GM12874 (cell line): ENCODE measurements around the gene CDX1.

ENCODE experiments used
- TF ChIP-seq, protein P1 (sequence below): IDR thresholded peaks from 2 replicates; pipeline ENCODE4 v1.5.1; 2011; ENCODE audit warnings: low read depth, mild to moderate bottlenecking, control low read depth, low read length, moderate library complexity; ENCODE audit not compliant: insufficient read depth

CDX1 gene

DNA sequence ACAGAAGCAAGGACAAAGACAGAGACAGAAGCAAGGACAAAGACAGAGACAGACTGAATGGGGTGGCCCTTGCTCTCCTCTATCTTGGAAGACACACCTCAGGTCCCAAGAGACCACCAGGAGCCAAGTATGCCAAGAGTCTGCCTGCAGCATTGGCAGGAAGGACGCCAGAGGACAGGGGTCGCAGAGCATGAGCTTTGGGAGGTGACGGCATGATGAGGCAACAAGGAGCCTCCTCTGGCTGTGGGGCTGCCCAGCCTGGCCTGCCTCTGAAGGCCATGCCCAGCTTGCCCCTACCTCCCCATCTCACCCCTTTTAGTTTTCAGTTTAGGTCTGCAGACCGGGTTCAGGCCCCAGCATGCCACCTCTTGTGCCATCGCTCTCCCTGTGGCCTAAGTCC, 28.6 kb upstream of the CDX1 start:
- TF ChIP-seq, protein P1, sequence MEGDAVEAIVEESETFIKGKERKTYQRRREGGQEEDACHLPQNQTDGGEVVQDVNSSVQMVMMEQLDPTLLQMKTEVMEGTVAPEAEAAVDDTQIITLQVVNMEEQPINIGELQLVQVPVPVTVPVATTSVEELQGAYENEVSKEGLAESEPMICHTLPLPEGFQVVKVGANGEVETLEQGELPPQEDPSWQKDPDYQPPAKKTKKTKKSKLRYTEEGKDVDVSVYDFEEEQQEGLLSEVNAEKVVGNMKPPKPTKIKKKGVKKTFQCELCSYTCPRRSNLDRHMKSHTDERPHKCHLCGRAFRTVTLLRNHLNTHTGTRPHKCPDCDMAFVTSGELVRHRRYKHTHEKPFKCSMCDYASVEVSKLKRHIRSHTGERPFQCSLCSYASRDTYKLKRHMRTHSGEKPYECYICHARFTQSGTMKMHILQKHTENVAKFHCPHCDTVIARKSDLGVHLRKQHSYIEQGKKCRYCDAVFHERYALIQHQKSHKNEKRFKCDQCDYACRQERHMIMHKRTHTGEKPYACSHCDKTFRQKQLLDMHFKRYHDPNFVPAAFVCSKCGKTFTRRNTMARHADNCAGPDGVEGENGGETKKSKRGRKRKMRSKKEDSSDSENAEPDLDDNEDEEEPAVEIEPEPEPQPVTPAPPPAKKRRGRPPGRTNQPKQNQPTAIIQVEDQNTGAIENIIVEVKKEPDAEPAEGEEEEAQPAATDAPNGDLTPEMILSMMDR = no peak

DNA sequence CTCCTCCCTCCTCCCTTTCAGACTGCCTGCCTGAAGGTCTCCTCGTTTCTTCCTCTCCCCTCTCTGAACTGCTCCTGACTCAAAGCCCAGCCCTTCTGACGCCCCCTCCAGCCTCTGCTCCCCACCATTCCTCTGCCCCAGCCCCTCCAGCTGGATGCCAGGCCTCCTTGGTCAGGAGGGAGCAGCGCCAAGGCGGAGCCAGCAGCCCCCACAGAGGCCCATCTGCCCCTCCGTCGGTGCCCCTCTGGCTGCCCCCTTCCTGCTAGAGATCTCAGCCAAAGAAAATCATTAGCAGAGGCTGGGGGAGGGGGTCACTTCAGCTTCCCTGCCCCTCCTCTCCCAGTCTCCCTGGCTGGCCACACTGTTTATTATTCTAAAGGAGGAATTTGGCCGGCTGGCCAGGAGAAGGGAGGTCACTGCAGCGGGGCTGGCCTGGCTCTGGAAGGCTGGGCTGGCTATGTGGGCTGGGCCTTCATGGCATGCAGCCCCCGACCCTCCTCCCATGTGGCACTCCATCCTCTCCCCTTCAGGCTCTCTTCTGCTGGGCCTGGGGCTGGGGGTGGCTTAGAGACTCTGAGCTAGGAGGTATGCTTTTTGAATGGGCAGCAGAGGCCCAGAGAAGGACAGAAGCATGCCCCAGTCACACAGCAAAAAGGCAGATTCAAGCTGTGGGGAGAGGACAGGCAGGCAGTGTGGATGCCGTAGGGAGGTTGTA, 27.9 kb upstream of the CDX1 start:
- TF ChIP-seq, protein P1 = no peak

DNA sequence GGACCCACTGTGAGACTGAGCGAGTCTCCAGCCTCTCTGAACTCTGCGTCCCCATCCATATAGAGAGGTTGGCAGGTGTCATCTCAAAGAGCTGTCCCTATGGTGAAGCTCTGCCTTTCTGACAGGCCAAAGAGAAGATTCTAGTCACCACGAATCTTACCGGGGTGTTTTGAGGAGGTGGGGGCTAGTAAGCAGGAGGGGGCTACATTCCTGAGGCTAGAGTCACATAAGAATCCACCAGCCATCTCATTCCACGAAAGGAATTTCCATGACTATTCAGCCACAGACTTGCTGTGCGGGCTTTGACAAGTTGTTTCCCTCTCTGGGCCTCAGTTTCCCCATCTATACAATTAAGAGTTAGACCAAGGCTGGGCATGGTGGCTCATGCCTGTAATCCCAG, 27.2 kb upstream of the CDX1 start:
- TF ChIP-seq, protein P1 = no peak

DNA sequence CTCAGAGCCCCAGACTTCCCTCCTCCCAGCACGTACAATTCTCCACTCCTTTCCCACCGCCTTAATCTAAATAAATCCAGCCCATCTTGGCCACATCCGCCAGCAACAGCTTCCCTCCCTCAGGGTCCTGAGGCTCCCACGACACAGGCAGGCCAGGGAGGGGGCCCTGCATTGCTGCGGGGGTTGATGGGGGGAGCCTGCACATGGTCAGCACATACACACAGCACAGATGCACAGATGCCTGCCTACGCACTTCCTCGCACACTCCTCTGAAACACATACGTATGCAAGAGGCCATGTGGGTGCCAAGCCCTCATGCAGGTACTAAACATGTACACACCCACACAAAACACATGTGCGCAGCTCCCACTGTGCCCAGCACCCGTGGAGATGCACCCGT, 25.7 kb upstream of the CDX1 start:
- TF ChIP-seq, protein P1 = no peak

DNA sequence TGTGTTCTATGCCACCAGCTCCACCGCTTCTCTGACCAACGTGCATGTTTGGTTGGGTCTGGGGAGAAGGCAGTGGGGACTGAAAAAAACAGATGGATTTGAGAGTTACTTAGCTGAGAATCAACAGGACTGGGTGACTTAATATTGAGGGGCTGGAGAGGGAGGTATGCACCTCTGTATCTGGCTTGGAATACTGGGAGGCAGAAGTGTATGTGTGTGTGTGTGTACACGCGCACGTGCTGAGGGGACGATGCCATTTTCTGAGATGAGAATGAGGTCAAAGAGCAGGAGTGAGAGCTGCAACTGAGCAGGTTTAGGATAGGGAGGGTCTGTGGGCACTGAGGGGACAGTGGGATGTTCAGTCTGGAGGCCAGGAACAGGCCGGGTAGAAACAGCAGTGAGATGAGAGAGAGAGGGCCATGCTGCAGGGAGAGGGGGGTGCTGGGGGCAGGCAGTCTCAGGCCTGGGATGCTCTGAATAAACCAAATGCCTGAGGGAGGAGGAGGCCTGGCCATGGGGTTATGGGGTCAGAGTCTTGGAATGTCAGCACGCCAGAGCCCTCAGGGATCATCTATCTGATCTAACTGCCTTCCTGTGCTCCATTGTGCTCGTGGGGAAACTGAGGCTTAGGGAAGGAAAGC, 24.9 kb upstream of the CDX1 start:
- TF ChIP-seq, protein P1 = no peak

DNA sequence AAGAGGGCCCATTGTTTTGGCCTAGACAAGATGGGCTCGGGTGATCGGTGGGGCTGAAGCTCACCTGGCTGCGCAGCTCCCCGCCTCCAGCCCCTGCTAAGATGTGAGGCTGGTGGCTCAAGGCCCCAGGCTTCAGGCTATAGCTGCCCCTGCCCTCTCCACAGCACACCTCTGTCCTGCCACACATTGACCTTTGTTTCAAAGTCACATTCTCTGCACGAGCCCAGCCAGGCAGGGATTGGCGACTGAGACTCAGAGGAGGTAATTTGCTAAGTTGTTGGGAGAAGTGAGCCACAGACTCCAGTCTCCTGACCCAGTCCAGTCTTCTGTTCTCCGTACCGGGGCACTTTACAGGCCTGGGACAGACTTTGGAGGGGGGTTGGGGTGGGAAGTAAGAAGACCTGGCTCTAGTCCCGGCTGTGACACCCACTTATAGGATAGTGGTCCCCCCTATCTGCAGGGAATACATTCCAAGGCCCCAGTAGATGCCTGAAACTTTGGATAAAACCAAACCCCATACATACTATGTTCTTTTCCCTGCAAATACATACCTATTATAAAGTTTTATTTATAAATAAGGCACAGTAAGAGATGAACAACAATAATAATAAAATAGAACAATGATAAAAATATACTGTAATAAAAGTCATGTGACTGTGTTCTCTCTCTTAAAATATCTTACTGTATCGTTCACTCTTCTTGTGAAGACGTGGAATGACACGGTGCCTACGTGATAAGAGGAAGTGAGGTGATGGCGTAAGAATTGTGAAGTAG, 24.2 kb upstream of the CDX1 start:
- TF ChIP-seq, protein P1 = no peak

DNA sequence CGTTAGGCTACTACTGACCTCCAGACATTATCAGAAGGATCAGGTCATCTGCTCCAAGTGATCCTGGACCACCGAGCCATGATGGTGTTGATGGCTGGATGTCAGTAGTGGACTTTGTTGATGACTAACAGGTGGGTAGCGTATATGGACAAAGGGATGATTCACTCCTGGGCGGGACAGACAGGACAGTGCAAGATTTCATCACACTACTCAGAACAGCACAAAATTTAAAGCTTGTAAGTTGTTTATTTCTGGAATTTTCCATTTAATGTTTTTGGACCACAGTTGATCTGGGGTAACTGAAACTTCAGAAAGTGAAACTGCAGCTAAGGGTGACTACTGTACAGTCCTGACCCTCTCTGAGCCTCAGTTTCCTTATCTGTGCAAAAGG, 23.6 kb upstream of the CDX1 start:
- TF ChIP-seq, protein P1 = no peak
